GM12874 (cell line): ENCODE data around the gene COMP.

Source experiments
- CTCF ChIP-seq: IDR thresholded peaks from 2 replicates; pipeline ENCODE4 v1.5.1; 2011; ENCODE audit warnings: low read depth, mild to moderate bottlenecking, control low read depth, low read length, moderate library complexity; ENCODE audit not compliant: insufficient read depth

The COMP gene

GRCh38 chr19:18800079-18800478, 9.0 kb upstream of the COMP start:
- TF ChIP-seq CTCF, result no peak

GRCh38 chr19:18799389-18799970, 8.4 kb upstream of the COMP start:
- no peak for TF ChIP-seq CTCF

GRCh38 chr19:18798384-18799352, 7.6 kb upstream of the COMP start:
- no peak for TF ChIP-seq CTCF

GRCh38 chr19:18796239-18796638, 5.1 kb upstream of the COMP start:
- no peak for TF ChIP-seq CTCF

- TF ChIP-seq CTCF, result no peak
Observed at GRCh38 chr19:18795540-18795939, 4.4 kb upstream of the COMP start.

GRCh38 chr19:18794692-18795091, 3.6 kb upstream of the COMP start:
- TF ChIP-seq CTCF, result no peak

- no peak for TF ChIP-seq CTCF
Observed at GRCh38 chr19:18794029-18794313, 2.9 kb upstream of the COMP start.
